Measurements from ENCODE around the gene CDCA4. TPM values are rescaled to one million over a fixed set of nuclear protein-coding genes. Genes with fewer than 3 reads are reported as not detected.
A peak's percentile ranks its signal among the peaks of the same experiment; 100 is the strongest.
"Not testable (repeated sequence)": the region's sequence is repeated elsewhere in the genome, so short reads cannot be mapped to it uniquely, and the experiment has no call there.

CDCA4 gene
- total and polyA plus RNA-seq, 2 donors (not counting 1 experiment from before 2014, with no cell fraction given) = 6.3 to 11.7 TPM

- Mint-ChIP-seq H3K9me3 (ENCODE audit: insufficient read depth) (no peaks in the 10 kb centered on the region), H3K4me1 (peaks cover 13% of the 10 kb centered on the region), H3K4me3 (peak overlapping the region; percentile 37), H3K27me3 (no peaks in the 10 kb centered on the region), H3K27ac (peak overlapping the region; percentile 91)
- H3K9ac ChIP-seq (ENCODE audit: low read length) = no peak overlapping the region
- ATAC-seq (ENCODE audit: low read depth) (no peak), DNase-seq (no peak)
- H3K4me2 ChIP-seq (replicated peaks; ENCODE audit: low read depth, low read length, poor library complexity, severe bottlenecking) = no peak overlapping the region
- no peak overlapping the region for H3K27ac ChIP-seq (ENCODE audit: low read length in 2 of 2)
- CTCF ChIA-PET = interaction anchor here (1.2 to 3.8 kb wide), 5 partner anchors 9 to 24 kb away, joined by 3 to 31 read pairs (median 10); no protein-coding TSS in a partner anchor
- intact Hi-C loops (cut with micrococcal nuclease) = no loop called here
- no peak overlapping the region for H2AFZ ChIP-seq (ENCODE audit: insufficient read depth, low read depth, low read length, poor library complexity, severe bottlenecking)
- no peaks in the 10 kb centered on the region for H3K36me3 ChIP-seq (replicated peaks in 1 of 2; ENCODE audit: control extremely low read depth in 1 of 2, control insufficient read depth in 1 of 2, extremely low read depth in 1 of 2, insufficient read depth in 2 of 2, low read length in 1 of 2)
- POLR2A ChIA-PET = no interaction called here
- WGBS (ENCODE audit: insufficient coverage) = 97% methylated on average over 15 of the region's 17 CpGs
- no peak overlapping the region for H3K4me3 ChIP-seq (ENCODE audit: control extremely low read depth in 1 of 5, extremely low read depth in 1 of 5, insufficient read depth in 1 of 5, low read depth in 2 of 5, low read length in 4 of 5)
- TF ChIP-seq EZH2 (IDR thresholded peaks at IDR 0.05; ENCODE audit: borderline replicate concordance, insufficient read depth, low read depth, low read length, poor library complexity, severe bottlenecking) (no peak), CTCF (IDR thresholded peaks at IDR 0.05) (no peak)
- no peaks in the 10 kb centered on the region for H3K79me2 ChIP-seq (ENCODE audit: control insufficient read depth, insufficient read depth, low read length)
- H4K20me1 ChIP-seq (ENCODE audit: control insufficient read depth, insufficient read depth, low read length, poor library complexity, severe bottlenecking) = no peaks in the 10 kb centered on the region
- peaks cover 5 to 6% of the 10 kb centered on the region in 2 donors for H3K4me1 ChIP-seq (ENCODE audit: control insufficient read depth in 2 of 2, insufficient read depth in 2 of 2, low read length in 2 of 2)
- H3K27me3 ChIP-seq (replicated peaks in 1 of 4; ENCODE audit: control extremely low read depth in 1 of 4, control insufficient read depth in 3 of 4, insufficient read depth in 4 of 4, low read length in 3 of 4) = no peaks in the 10 kb centered on the region
- no peaks in the 10 kb centered on the region for H3K9me3 ChIP-seq (ENCODE audit: control extremely low read depth in 1 of 3, control insufficient read depth in 2 of 3, insufficient read depth in 1 of 3, low read length in 2 of 3)
Observed at GRCh38 chr14:105034315-105035039, 13.6 kb upstream of the CDCA4 start.

- intact Hi-C loops (cut with micrococcal nuclease); H3K9me3 Mint-ChIP-seq (ENCODE audit: insufficient read depth); H4K20me1 ChIP-seq (ENCODE audit: control insufficient read depth, insufficient read depth, low read length, poor library complexity, severe bottlenecking); H3K27me3 Mint-ChIP-seq; H3K27me3 ChIP-seq (replicated peaks in 1 of 4; ENCODE audit: control extremely low read depth in 1 of 4, control insufficient read depth in 3 of 4, insufficient read depth in 4 of 4, low read length in 3 of 4); H3K9me3 ChIP-seq (ENCODE audit: control extremely low read depth in 1 of 3, control insufficient read depth in 2 of 3, insufficient read depth in 1 of 3, low read length in 2 of 3); POLR2A ChIA-PET; H3K4me1 ChIP-seq (ENCODE audit: control insufficient read depth in 2 of 2, insufficient read depth in 2 of 2, low read length in 2 of 2); H3K36me3 ChIP-seq (replicated peaks in 1 of 2; ENCODE audit: control extremely low read depth in 1 of 2, control insufficient read depth in 1 of 2, extremely low read depth in 1 of 2, insufficient read depth in 2 of 2, low read length in 1 of 2); H3K79me2 ChIP-seq (ENCODE audit: control insufficient read depth, insufficient read depth, low read length); DNase-seq: not testable (repeated sequence)
- WGBS (ENCODE audit: insufficient coverage) = 4% methylated on average over 35 of the region's 45 CpGs
- Histone ChIP-seq H2AFZ (ENCODE audit: insufficient read depth, low read depth, low read length, poor library complexity, severe bottlenecking) (peak overlapping the region; percentile 75), H3K4me2 (replicated peaks; ENCODE audit: low read depth, low read length, poor library complexity, severe bottlenecking) (peak overlapping the region; percentile 73), H3K9ac (ENCODE audit: low read length) (peak overlapping the region; percentile 75), H3K27ac (ENCODE audit: low read length in 2 of 2) (peak overlapping the region; percentile 3 to 25), H3K4me3 (ENCODE audit: control extremely low read depth in 1 of 5, extremely low read depth in 1 of 5, insufficient read depth in 1 of 5, low read depth in 2 of 5, low read length in 4 of 5) (peak overlapping the region in 4 of 5 experiments; percentile 48 to 74 (median 62))
- Mint-ChIP-seq H3K27ac (peak overlapping the region; percentile 91), H3K4me1 (peaks cover 13% of the 10 kb centered on the region), H3K4me3 (peak overlapping the region; percentile 93)
- ATAC-seq (ENCODE audit: low read depth) = peak; percentile 14
- CTCF ChIA-PET = interaction anchor here (1.0 to 3.8 kb wide), 2 partner anchors 12 to 23 kb away, joined by 3 to 31 read pairs; no protein-coding TSS in a partner anchor
Observed at GRCh38 chr14:105033412-105033900, 12.6 kb upstream of the CDCA4 start.

DNA sequence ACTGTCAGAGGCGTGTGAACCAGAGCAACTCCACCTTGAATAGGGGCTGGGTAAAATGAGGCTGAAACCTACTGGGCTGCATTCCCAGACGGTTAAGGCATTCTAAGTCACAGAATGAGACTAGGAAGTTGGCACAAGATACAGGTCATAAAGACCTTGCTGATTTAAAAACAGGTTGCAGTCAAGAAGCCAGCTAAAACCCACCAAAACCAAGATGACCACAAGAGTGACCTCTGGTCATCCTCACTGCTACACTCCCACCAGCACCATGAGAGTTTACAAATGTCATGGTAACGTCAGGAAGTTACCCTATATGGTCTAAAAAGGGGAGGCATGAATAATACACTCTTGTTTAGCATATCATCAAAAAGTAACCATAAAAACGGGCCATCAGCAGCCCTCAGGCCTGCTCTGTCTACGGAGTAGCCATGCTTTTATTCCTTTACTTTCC lies 11.6 kb upstream of the CDCA4 start:
- ATAC-seq (ENCODE audit: low read depth); DNase-seq; intact Hi-C loops (cut with micrococcal nuclease); POLR2A ChIA-PET; H3K36me3 ChIP-seq (replicated peaks in 1 of 2; ENCODE audit: control extremely low read depth in 1 of 2, control insufficient read depth in 1 of 2, extremely low read depth in 1 of 2, insufficient read depth in 2 of 2, low read length in 1 of 2); H3K9me3 ChIP-seq (ENCODE audit: control extremely low read depth in 1 of 3, control insufficient read depth in 2 of 3, insufficient read depth in 1 of 3, low read length in 2 of 3); H3K27ac ChIP-seq (ENCODE audit: low read length in 2 of 2); H3K79me2 ChIP-seq (ENCODE audit: control insufficient read depth, insufficient read depth, low read length); H3K4me3 ChIP-seq (ENCODE audit: control extremely low read depth in 1 of 5, extremely low read depth in 1 of 5, insufficient read depth in 1 of 5, low read depth in 2 of 5, low read length in 4 of 5); H3K27me3 ChIP-seq (replicated peaks in 1 of 4; ENCODE audit: control extremely low read depth in 1 of 4, control insufficient read depth in 3 of 4, insufficient read depth in 4 of 4, low read length in 3 of 4); H3K4me1 ChIP-seq (ENCODE audit: control insufficient read depth in 2 of 2, insufficient read depth in 2 of 2, low read length in 2 of 2); H3K9me3 Mint-ChIP-seq (ENCODE audit: insufficient read depth); H3K27me3 Mint-ChIP-seq; H4K20me1 ChIP-seq (ENCODE audit: control insufficient read depth, insufficient read depth, low read length, poor library complexity, severe bottlenecking): not testable (repeated sequence)
- H3K27ac Mint-ChIP-seq = peak overlapping the region; percentile 37
- 89% methylated on average over 4 of the region's 5 CpGs for WGBS (ENCODE audit: insufficient coverage)
- peaks cover 13% of the 10 kb centered on the region for H3K4me1 Mint-ChIP-seq
- Histone ChIP-seq H2AFZ (ENCODE audit: insufficient read depth, low read depth, low read length, poor library complexity, severe bottlenecking) (peak overlapping the region; percentile 75), H3K9ac (ENCODE audit: low read length) (peak overlapping the region; percentile 75), H3K4me2 (replicated peaks; ENCODE audit: low read depth, low read length, poor library complexity, severe bottlenecking) (peak overlapping the region; percentile 73)
- H3K4me3 Mint-ChIP-seq = peak overlapping the region; percentile 93
- CTCF ChIA-PET = interaction anchor here (1.0 to 3.8 kb wide), 2 partner anchors 13 to 22 kb away, joined by 3 to 31 read pairs; no protein-coding TSS in a partner anchor
